Mucosa of descending colon (tissue), 3 donors: ENCODE measurements around the gene CYLD. TPM values are rescaled to one million over a fixed set of nuclear protein-coding genes. Genes with fewer than 3 reads are reported as not detected.

Source experiments
- ATAC-seq: fragments of 200-7000 bp; cut with Tn5 transposase; one replicate; pipeline ENCODE4 v1.9.1; 2020; ENCODE audit warnings: mild to moderate bottlenecking, moderate library complexity
- DNase-seq, 3 donors: peaks; one replicate each; pipeline ENCODE4 v3.0.0-alpha.2; 2020
- H3K36me3 ChIP-seq: fragments of 200-600 bp; one replicate; pipeline ENCODE4 v1.8.0; 2021; ENCODE audit warnings: low read depth, mild to moderate bottlenecking
- H3K4me1 ChIP-seq: fragments of 200-600 bp; one replicate; pipeline ENCODE4 v1.8.0; 2021; ENCODE audit warnings: low read depth, mild to moderate bottlenecking
- H3K4me3 ChIP-seq: fragments of 200-600 bp; one replicate; pipeline ENCODE4 v1.8.0; 2021; ENCODE audit warnings: mild to moderate bottlenecking
- H3K9me3 ChIP-seq: fragments of 200-600 bp; one replicate; pipeline ENCODE4 v1.8.0; 2021; ENCODE audit warnings: mild to moderate bottlenecking
- intact Hi-C, 2 donors: fragments of 100-400 bp; cut with DNase I in 1 of 2; cut with micrococcal nuclease in 1 of 2; formaldehyde crosslinking; loops; one replicate each; pipeline versions ENCODE4 v1.11.0 to v1.11.1; 2022; cut with DNase I, micrococcal nuclease
- total RNA-seq, 3 donors: library from RNA; stranded (reverse); fragmentation: NEBNext Ultra II Directional in 2 of 3; extraction: Animal tissue kit (Norgen Biotek cat#: 25700) in 2 of 3; gene quantifications; one replicate each; pipeline versions ENCODE4 v1.2.1 to v1.2.4, GENCODE V29; 2021 to 2023
- TF ChIP-seq, protein P1 (sequence below): fragments of 200-600 bp; IDR thresholded peaks from one replicate; pipeline ENCODE4 v1.8.0; 2022; ENCODE audit warnings: antibody characterized with exemption, mild to moderate bottlenecking
- donor health status: DM: no; HTN: no; CAD: no; lungs with moderate emphysema.
- donor health status: DM: no; HTN: no; CAD: no.
- donor health status: DM: no; HTN: yes; CAD: no.

Gene CYLD
- total RNA-seq, 3 donors from 2014 or later, result 24.7 to 44.4 (median 35.5) TPM

DNA sequence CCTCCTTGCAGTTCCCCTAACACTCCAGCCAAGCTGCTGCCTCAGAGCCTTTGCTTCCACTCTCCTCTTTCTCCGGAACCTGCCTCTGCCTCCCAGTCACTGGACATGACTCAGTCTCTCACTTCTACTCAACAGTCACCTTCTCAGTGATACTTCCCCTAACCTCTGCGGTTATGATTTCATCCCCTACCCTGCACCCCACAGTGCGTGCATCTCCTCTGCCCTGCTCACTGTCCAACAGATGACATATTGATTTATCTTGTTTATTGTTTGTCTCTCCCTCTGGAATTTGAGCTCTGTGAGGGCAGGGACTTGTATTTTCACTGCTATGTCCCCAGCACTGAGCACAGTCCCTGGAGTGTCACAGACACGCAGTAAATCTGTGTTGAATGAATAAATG is 100.7 kb downstream of the CYLD start:
- Histone ChIP-seq H3K36me3 (no peaks in the 10 kb centered on the region), H3K4me1 (no peaks in the 10 kb centered on the region), H3K9me3 (no peaks in the 10 kb centered on the region), H3K4me3 (no peak overlapping the region)
- no peak for ATAC-seq
- DNase-seq, result no peak
- intact Hi-C loops, result no loop called here
- TF ChIP-seq, protein P1, sequence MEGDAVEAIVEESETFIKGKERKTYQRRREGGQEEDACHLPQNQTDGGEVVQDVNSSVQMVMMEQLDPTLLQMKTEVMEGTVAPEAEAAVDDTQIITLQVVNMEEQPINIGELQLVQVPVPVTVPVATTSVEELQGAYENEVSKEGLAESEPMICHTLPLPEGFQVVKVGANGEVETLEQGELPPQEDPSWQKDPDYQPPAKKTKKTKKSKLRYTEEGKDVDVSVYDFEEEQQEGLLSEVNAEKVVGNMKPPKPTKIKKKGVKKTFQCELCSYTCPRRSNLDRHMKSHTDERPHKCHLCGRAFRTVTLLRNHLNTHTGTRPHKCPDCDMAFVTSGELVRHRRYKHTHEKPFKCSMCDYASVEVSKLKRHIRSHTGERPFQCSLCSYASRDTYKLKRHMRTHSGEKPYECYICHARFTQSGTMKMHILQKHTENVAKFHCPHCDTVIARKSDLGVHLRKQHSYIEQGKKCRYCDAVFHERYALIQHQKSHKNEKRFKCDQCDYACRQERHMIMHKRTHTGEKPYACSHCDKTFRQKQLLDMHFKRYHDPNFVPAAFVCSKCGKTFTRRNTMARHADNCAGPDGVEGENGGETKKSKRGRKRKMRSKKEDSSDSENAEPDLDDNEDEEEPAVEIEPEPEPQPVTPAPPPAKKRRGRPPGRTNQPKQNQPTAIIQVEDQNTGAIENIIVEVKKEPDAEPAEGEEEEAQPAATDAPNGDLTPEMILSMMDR, result no peak

DNA sequence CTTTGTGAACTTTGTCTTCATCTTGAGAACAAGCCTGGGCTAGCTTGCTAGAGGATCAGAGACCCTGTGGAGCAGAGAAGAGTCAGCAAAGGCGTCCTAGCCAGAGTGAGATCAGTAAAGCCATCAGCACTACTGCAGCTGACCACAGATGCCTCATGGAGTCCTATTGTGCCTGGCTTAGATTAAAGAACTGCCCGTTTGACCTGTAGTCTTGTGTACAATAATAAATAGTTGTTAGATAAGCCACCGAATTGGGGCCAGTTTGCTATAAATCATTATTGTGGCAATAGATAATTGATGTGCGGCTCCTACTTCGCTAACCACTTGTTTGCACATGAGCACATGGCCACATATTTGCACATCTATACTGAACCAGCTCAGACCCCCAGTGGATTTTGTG is 103.0 kb downstream of the CYLD start:
- no peaks in the 10 kb centered on the region for H3K36me3 ChIP-seq

DNA sequence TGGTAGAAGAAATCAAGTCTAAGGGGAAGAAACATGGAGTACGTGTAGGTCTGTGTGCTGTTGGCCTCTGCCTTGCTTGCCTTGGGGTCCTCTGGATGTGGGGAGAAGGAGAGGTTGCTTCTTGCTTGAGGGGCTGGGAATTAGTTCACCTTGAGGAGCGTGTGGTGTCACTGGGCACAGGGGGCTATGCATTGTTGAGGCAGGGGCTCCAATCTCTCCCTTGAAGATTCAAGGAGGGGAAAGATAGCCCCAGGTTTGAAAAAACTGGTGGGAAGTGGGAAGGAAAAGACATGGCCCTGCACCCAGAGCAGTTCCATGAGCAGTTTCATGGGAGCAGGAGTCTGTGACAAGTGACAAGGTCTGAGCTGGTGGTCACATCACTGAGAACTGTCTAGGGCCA is 103.4 kb downstream of the CYLD start:
- ATAC-seq (no peak), DNase-seq (no peak)
- Histone ChIP-seq H3K4me1 (no peaks in the 10 kb centered on the region), H3K4me3 (no peak overlapping the region), H3K36me3 (no peaks in the 10 kb centered on the region), H3K9me3 (no peaks in the 10 kb centered on the region)
- TF ChIP-seq, protein P1, result no peak
- intact Hi-C loops, result no loop called here

More for the DNA sequence above, 103.0 kb downstream of the CYLD start:
- DNase-seq (no peak), ATAC-seq (no peak)
- H3K4me1 ChIP-seq, result no peaks in the 10 kb centered on the region
- intact Hi-C loops, result no loop called here
- no peak overlapping the region for H3K4me3 ChIP-seq
- TF ChIP-seq, protein P1, result no peak
- H3K9me3 ChIP-seq, result no peaks in the 10 kb centered on the region

DNA sequence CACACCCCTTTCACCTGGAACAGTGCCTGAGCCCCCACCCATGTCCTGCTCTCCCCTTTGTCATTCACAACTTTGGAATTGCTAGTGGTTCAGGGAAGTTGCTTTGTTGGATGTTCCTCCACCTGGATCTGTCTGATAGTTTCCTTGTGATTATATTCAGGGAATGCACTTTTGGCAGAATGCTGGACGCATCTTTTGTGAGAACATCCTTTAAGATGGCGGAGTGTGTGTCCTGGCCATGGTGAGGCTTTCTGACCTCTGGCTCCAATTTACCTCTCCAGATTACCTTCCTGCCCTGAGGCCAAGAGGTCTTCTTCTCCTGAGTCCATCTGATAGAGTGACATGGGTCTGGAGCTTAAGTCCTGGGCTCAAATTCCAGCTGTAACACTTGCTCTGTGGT is 104.6 kb downstream of the CYLD start:
- Histone ChIP-seq H3K36me3 (no peaks in the 10 kb centered on the region), H3K4me3 (no peak overlapping the region), H3K4me1 (no peaks in the 10 kb centered on the region), H3K9me3 (no peaks in the 10 kb centered on the region)
- ATAC-seq, result no peak
- intact Hi-C loops, result no loop called here
- TF ChIP-seq, protein P1, result no peak
- no peak for DNase-seq

DNA sequence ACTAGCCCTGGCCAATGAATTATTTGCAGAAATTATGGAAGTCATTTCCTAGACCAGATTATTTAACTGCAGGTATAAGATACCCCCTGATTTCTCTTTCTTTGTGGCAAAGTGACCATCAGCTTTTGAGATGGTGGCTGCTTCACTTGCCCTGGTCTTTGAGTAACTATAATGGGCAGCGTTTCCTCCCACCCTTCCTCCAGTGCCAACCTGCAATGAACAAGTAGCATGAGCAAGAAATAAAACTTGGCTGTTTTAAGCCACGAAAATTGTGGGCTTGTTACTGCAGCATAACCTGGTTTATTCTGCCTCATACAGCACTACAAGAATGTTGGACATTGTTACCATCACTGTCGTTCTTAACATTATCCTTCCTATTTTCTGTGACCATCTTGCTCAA is 105.3 kb downstream of the CYLD start:
- no peaks in the 10 kb centered on the region for H3K9me3 ChIP-seq
- TF ChIP-seq, protein P1, result no peak
- ATAC-seq (no peak), DNase-seq (no peak)
- H3K4me1 ChIP-seq, result no peaks in the 10 kb centered on the region
- intact Hi-C loops, result no loop called here
- H3K36me3 ChIP-seq, result no peaks in the 10 kb centered on the region
- no peak overlapping the region for H3K4me3 ChIP-seq

DNA sequence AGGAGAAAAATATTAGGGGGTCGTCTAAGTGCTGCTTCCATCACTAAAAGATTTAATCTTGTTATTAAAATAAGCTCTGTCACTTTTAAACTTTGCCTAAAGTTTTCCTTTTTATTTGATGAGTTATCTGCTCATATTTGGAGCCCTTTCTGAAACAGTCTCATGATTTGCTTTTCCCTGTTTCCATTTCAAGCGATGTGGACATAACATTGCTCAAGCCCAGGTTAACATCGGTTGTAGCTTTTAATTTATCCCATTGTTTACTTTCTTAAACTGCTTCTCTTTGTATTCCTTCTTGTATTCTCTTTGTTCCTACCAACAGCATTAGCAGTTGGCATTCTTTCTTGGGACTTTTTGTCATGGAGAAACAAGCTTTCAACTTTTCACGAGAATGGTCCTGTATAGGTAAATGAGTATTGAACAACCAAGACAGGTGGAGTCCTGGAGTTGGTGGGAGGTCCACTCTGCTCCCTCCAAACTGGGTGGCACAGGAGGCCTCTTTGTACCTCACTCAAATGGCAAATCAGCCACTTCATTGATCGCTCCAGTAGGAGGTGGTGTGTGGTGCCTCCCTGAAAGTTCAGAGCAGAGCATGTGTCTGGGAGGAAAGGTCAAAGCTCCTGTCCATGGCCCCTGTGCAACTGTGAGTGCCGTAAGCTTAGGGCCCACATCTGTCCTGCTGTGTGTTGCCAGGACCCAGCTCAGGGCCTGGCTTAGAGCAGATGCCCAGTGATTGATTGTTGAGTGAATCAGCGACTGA is 107.0 kb downstream of the CYLD start:
- no peaks in the 10 kb centered on the region for H3K36me3 ChIP-seq
- H3K4me1 ChIP-seq, result no peaks in the 10 kb centered on the region
- H3K9me3 ChIP-seq, result no peaks in the 10 kb centered on the region
- no peak for ATAC-seq
- no peak overlapping the region for H3K4me3 ChIP-seq
- no peak for DNase-seq
- intact Hi-C loops, result no loop called here
- TF ChIP-seq, protein P1, result no peak
